ENCODE data around the gene HDAC11. TPM values are rescaled to one million over a fixed set of nuclear protein-coding genes. Genes with fewer than 3 reads are reported as not detected.
A peak's percentile ranks its signal among the peaks of the same experiment; 100 is the strongest.
"Not testable (repeated sequence)": the region's sequence is repeated elsewhere in the genome, so short reads cannot be mapped to it uniquely, and the experiment has no call there.

HDAC11 gene
- total and polyA plus RNA-seq, 7 donors: 9.2 to 29.6 (median 22.3) TPM

- 27 to 45% (median 36%) methylated on average over 15 of the region's 15 CpGs for whole genome bisulfite sequencing, 3 donors
These were observed 38.4 kb downstream of the HDAC11 start for GRCh38 chr3:13518516-13518953.

GRCh38 chr3:13519006-13519791, 39.1 kb downstream of the HDAC11 start:
- no peaks in the 10 kb centered on the region for H3K36me3 ChIP-seq (ENCODE audit: insufficient read depth in 1 of 2, low read depth in 1 of 2)
- DNase-seq (no peak), ATAC-seq (no peak)
- 78 to 87% (median 83%) methylated on average over 19 of the region's 19 CpGs for WGBS, 3 donors
- no peak overlapping the region for H3K27ac ChIP-seq
- no peaks in the 10 kb centered on the region for H3K9me3 ChIP-seq
- H3K27me3 ChIP-seq (ENCODE audit: insufficient read depth in 3 of 3, low read length in 2 of 3): no peaks in the 10 kb centered on the region
- no peak overlapping the region for H3K4me3 ChIP-seq
- intact Hi-C loops (cut with DNase I): no loop called here
- H3K4me1 ChIP-seq: no peaks in the 10 kb centered on the region
- TF ChIP-seq CTCF (IDR thresholded peaks at IDR 0.05): no peak

More at GRCh38 chr3:13518516-13518953, 38.4 kb downstream of the HDAC11 start:
- Histone ChIP-seq H3K36me3 (ENCODE audit: insufficient read depth in 1 of 2, low read depth in 1 of 2) (no peaks in the 10 kb centered on the region), H3K27me3 (ENCODE audit: insufficient read depth in 3 of 3, low read length in 2 of 3) (no peaks in the 10 kb centered on the region), H3K27ac (no peak overlapping the region), H3K4me3 (no peak overlapping the region), H3K4me1 (no peaks in the 10 kb centered on the region), H3K9me3 (no peaks in the 10 kb centered on the region)
- peak in 3 of 4 donors; percentile 35 to 52 (median 38) for ATAC-seq
- intact Hi-C loops (cut with DNase I): no loop called here
- DNase-seq: peak; percentile 86 to 93
- TF ChIP-seq CTCF (IDR thresholded peaks at IDR 0.05): no peak

- no peaks in the 10 kb centered on the region for H3K4me1 ChIP-seq
- H3K27ac ChIP-seq: no peak overlapping the region
- ATAC-seq (no peak), DNase-seq (peak in 1 of 2 donors; percentile 43)
- H3K27me3 ChIP-seq (ENCODE audit: insufficient read depth in 3 of 3, low read length in 2 of 3): no peaks in the 10 kb centered on the region
- no peaks in the 10 kb centered on the region for H3K36me3 ChIP-seq (ENCODE audit: insufficient read depth in 1 of 2, low read depth in 1 of 2)
- H3K9me3 ChIP-seq: no peaks in the 10 kb centered on the region
- intact Hi-C loops (cut with DNase I): no loop called here
- WGBS, 3 donors: 94 to 96% (median 94%) methylated on average over 8 to 9 of the region's 9 CpGs
- TF ChIP-seq CTCF (IDR thresholded peaks at IDR 0.05): no peak
- no peak overlapping the region for H3K4me3 ChIP-seq
These were observed 40.3 kb downstream of the HDAC11 start for GRCh38 chr3:13520326-13520880.

- intact Hi-C loops (cut with DNase I): no loop called here
- H3K27me3 ChIP-seq (ENCODE audit: insufficient read depth in 3 of 3, low read length in 2 of 3): no peaks in the 10 kb centered on the region
- H3K4me1 ChIP-seq: no peaks in the 10 kb centered on the region
- no peaks in the 10 kb centered on the region for H3K9me3 ChIP-seq
- DNase-seq (peak in 1 of 2 donors; percentile 8), ATAC-seq (no peak)
- TF ChIP-seq CTCF (IDR thresholded peaks at IDR 0.05): no peak
- H3K4me3 ChIP-seq: no peak overlapping the region
- no peak overlapping the region for H3K27ac ChIP-seq
- H3K36me3 ChIP-seq (ENCODE audit: insufficient read depth in 1 of 2, low read depth in 1 of 2): no peaks in the 10 kb centered on the region
- WGBS, 3 donors: 62 to 83% (median 63%) methylated on average over 6 of the region's 6 CpGs
These were observed 41.2 kb downstream of the HDAC11 start for GRCh38 chr3:13521309-13521708.

- H3K4me3 ChIP-seq; H3K4me1 ChIP-seq; H3K27me3 ChIP-seq (ENCODE audit: insufficient read depth in 3 of 3, low read length in 2 of 3); H3K36me3 ChIP-seq (ENCODE audit: insufficient read depth in 1 of 2, low read depth in 1 of 2); H3K27ac ChIP-seq; intact Hi-C loops (cut with DNase I); H3K9me3 ChIP-seq; DNase-seq; ATAC-seq: not testable (repeated sequence)
- 96 to 99% (median 98%) methylated on average over 2 of the region's 2 CpGs for WGBS, 3 donors
These were observed 41.6 kb downstream of the HDAC11 start for GRCh38 chr3:13521749-13522148.

Measured in psoas muscle (tissue), 8 donors.